Ovary (tissue), 3 donors: ENCODE results near the gene GPR34.

ENCODE experiments used
- CTCF ChIP-seq, 3 donors: fragments of 450-650 bp in 2 of 3; fragments of 200-600 bp in 1 of 3; IDR thresholded peaks; one replicate each; pipeline versions ENCODE4 v1.5.1 to v1.8.0; 2016 to 2022; ENCODE audit warnings: antibody characterized with exemption in 3 of 3, mild to moderate bottlenecking in 1 of 3
- POLR2A ChIP-seq: fragments of 450-650 bp; IDR thresholded peaks from one replicate; pipeline ENCODE4 v1.6.1; 2017; ENCODE audit warnings: antibody characterized with exemption, mild to moderate bottlenecking, moderate library complexity
- donor health status: DM: no; HTN: no; CAD: no.

DNA sequence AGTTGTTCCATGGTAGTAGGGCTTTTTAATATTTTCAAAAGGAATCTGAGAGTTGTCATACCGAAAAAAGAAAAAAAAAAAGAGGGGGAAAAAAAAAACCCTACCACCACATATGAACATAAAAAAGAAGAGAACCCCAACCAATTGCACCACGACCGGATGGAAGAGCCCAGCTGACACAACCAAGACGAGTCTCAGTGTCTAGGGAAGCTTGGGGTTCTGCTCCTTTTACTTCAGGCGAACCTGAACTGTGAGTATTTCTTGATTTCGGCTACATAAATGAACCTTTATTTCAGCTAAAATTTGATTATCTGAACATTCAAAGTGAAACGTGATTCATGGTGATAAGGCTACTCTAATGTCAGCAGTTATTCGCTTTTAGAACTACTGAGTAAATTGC is at the start of gene GPR34:
- TF ChIP-seq CTCF (IDR thresholded peaks at IDR 0.05) (no peak), POLR2A (no peak)
